ENCODE results near the gene PDE8B.

Gene PDE8B

DNA sequence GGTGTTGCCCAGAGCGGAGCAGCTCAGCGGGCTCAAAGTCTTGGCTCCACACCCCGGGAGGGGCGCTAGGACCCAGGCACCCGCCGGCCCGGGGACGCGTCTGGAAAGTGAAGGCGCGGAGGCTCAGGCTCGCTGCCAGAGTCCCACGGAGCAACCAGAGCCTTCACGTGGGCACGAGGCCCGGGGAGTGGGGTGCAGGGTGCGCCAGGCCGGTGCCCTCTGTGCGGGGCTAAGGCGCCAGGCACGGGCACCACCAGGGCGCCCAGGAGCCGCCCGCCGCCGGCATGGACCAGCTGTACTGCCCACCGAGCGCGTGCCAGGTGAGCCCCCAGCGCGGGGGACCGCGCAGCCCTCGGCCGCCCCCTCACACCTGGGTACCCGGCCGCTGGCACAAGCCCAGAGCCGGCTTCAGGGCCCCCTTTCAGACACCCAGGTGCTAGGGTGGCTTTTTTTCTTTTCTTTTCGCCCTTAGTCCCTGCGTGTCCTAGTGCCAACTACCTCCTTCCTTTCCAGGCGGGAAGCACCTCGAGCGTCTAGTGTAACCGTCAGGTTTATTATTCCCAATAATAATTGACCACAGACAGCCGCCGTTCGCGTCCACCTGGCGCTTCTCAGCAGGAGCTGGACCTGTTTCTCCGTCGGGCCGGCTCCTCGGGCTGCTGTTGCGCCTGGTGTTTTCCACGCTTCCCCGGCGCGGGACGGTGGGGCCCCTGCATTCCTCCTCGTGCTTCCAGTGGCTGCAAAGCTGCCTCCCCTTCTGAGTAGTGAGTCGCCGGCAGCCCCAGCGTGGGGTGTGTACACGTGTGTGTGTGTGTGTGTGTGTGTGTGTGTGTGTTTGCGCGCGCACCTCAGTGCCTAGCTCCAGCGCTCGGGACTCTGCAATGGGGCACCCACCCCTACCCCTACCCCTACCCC is 30.1 kb upstream of the PDE8B start:
- no peaks in the 10 kb centered on the region for H3K9me3 ChIP-seq (ENCODE audit: insufficient read depth, low read length, severe bottlenecking)
- H4K20me1 ChIP-seq (ENCODE audit: insufficient read depth, low read length), result no peaks in the 10 kb centered on the region
- no peaks in the 10 kb centered on the region for H3K79me2 ChIP-seq (ENCODE audit: insufficient read depth, low read length)
- H3K27ac ChIP-seq (ENCODE audit: low read length), result no peak overlapping the region
- H2AFZ ChIP-seq (ENCODE audit: low read depth, low read length), result no peak overlapping the region
- H3K36me3 ChIP-seq (ENCODE audit: insufficient read depth, low read length), result no peaks in the 10 kb centered on the region
- no peaks in the 10 kb centered on the region for H3K27me3 ChIP-seq (ENCODE audit: insufficient read depth, low read length, poor library complexity)
- H3K9ac ChIP-seq (ENCODE audit: low read depth, low read length), result no peak overlapping the region
- DNase-seq (no peak), ATAC-seq (ENCODE audit: insufficient read depth, low read depth) (no peak)
- H3K4me1 ChIP-seq (ENCODE audit: insufficient read depth, low read length), result no peaks in the 10 kb centered on the region
- H3K4me3 ChIP-seq (ENCODE audit: low read depth in 1 of 2, low read length in 2 of 2), result no peak overlapping the region
- TF ChIP-seq, protein P1, sequence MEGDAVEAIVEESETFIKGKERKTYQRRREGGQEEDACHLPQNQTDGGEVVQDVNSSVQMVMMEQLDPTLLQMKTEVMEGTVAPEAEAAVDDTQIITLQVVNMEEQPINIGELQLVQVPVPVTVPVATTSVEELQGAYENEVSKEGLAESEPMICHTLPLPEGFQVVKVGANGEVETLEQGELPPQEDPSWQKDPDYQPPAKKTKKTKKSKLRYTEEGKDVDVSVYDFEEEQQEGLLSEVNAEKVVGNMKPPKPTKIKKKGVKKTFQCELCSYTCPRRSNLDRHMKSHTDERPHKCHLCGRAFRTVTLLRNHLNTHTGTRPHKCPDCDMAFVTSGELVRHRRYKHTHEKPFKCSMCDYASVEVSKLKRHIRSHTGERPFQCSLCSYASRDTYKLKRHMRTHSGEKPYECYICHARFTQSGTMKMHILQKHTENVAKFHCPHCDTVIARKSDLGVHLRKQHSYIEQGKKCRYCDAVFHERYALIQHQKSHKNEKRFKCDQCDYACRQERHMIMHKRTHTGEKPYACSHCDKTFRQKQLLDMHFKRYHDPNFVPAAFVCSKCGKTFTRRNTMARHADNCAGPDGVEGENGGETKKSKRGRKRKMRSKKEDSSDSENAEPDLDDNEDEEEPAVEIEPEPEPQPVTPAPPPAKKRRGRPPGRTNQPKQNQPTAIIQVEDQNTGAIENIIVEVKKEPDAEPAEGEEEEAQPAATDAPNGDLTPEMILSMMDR (IDR thresholded peaks at IDR 0.05; ENCODE audit: borderline replicate concordance, extremely low read depth, low read length, poor library complexity, severe bottlenecking), result no peak
- no peak for TF ChIP-seq EZH2 (IDR thresholded peaks at IDR 0.05; ENCODE audit: borderline replicate concordance, low read depth, low read length, severe bottlenecking)
- no peak overlapping the region for H3K4me2 ChIP-seq (ENCODE audit: insufficient read depth, low read length)

DNA sequence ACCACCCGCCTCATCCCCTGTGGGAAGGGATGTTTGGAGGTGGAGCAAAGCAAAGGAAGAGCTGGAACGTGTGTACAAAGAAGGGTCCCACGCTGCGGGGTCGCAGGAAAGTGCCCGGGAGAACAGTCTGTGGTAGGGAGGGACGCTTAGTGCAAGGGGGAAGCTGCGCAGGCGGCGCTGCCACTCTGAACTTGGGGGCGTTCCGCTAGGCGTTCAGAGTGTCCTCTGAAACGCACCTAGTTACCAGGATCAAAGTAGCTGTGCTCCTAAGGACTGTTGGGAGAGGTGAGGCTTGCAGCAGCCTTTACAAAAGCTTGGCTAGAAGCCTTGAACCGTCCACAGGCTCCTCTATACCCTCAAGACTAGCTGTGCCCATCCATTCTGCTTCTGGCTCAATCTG is 29.3 kb upstream of the PDE8B start:
- Histone ChIP-seq H3K4me1 (ENCODE audit: insufficient read depth, low read length) (no peaks in the 10 kb centered on the region), H3K79me2 (ENCODE audit: insufficient read depth, low read length) (no peaks in the 10 kb centered on the region), H2AFZ (ENCODE audit: low read depth, low read length) (no peak overlapping the region), H3K4me3 (ENCODE audit: low read depth in 1 of 2, low read length in 2 of 2) (no peak overlapping the region), H3K27me3 (ENCODE audit: insufficient read depth, low read length, poor library complexity) (no peaks in the 10 kb centered on the region), H3K27ac (ENCODE audit: low read length) (no peak overlapping the region), H3K36me3 (ENCODE audit: insufficient read depth, low read length) (no peaks in the 10 kb centered on the region), H3K9me3 (ENCODE audit: insufficient read depth, low read length, severe bottlenecking) (no peaks in the 10 kb centered on the region), H4K20me1 (ENCODE audit: insufficient read depth, low read length) (no peaks in the 10 kb centered on the region), H3K9ac (ENCODE audit: low read depth, low read length) (no peak overlapping the region), H3K4me2 (ENCODE audit: insufficient read depth, low read length) (no peak overlapping the region)
- DNase-seq, result no peak
- no peak for TF ChIP-seq EZH2 (IDR thresholded peaks at IDR 0.05; ENCODE audit: borderline replicate concordance, low read depth, low read length, severe bottlenecking)
- TF ChIP-seq, protein P1 (IDR thresholded peaks at IDR 0.05; ENCODE audit: borderline replicate concordance, extremely low read depth, low read length, poor library complexity, severe bottlenecking), result no peak
- no peak for ATAC-seq (ENCODE audit: insufficient read depth, low read depth)

DNA sequence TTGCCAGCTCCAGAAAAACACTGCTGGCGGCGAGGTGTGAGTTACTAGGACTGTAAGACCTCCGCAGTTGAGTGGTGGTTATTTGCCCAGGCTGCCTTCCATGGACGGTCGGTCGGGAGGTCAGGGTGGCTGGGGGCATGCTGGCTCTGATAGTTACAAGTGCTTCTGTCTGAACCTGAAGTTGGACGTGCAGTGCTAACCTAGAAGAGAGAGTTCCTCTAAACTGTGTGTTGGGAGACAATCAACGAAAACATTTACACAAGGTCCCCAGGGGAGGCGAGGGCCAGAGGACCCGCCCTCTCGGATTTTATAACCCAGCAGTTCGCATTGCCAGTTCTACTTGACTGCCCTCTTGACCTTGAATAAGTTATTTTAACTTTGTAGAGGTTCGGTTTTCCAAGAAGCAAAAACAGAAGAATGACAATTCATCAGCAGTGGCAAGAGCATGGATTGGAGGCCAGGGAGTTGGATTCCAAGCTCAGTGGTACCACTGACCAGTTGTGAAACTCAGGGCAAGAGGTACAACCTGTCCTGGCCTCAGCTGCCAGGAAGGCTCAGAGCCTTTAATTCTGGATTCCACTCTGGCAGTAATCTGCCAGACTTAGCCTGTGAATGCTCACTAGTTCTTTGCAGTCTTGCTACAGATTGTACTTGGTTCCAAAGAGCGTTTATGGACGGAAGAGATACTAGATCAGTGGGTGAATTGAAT is 28.7 kb upstream of the PDE8B start:
- TF ChIP-seq EZH2 (IDR thresholded peaks at IDR 0.05; ENCODE audit: borderline replicate concordance, low read depth, low read length, severe bottlenecking), result no peak
- TF ChIP-seq, protein P1 (IDR thresholded peaks at IDR 0.05; ENCODE audit: borderline replicate concordance, extremely low read depth, low read length, poor library complexity, severe bottlenecking), result no peak
- Histone ChIP-seq H3K27ac (ENCODE audit: low read length) (no peak overlapping the region), H2AFZ (ENCODE audit: low read depth, low read length) (no peak overlapping the region), H3K4me3 (ENCODE audit: low read depth in 1 of 2, low read length in 2 of 2) (no peak overlapping the region), H3K9me3 (ENCODE audit: insufficient read depth, low read length, severe bottlenecking) (no peaks in the 10 kb centered on the region), H3K79me2 (ENCODE audit: insufficient read depth, low read length) (no peaks in the 10 kb centered on the region), H3K27me3 (ENCODE audit: insufficient read depth, low read length, poor library complexity) (no peaks in the 10 kb centered on the region), H4K20me1 (ENCODE audit: insufficient read depth, low read length) (no peaks in the 10 kb centered on the region), H3K4me2 (ENCODE audit: insufficient read depth, low read length) (no peak overlapping the region), H3K36me3 (ENCODE audit: insufficient read depth, low read length) (no peaks in the 10 kb centered on the region), H3K4me1 (ENCODE audit: insufficient read depth, low read length) (no peaks in the 10 kb centered on the region), H3K9ac (ENCODE audit: low read depth, low read length) (no peak overlapping the region)
- ATAC-seq (ENCODE audit: insufficient read depth, low read depth), result no peak
- no peak for DNase-seq
